GM06990 (cell line): Measurements from ENCODE around the gene GATAD2A.

ENCODE experiments used
- DNase-seq: peaks from one replicate; pipeline ENCODE4 v3.0.0-alpha.2; 2011; ENCODE audit not compliant: insufficient read length; ENCODE audit errors: extremely low read depth
- H3K27me3 ChIP-seq: replicated peaks from 2 replicates; pipeline ENCODE4 v1.6.0; 2011; ENCODE audit warnings: low read length; ENCODE audit not compliant: control insufficient read depth, insufficient read depth
- H3K36me3 ChIP-seq: 2 replicates; pipeline ENCODE4 v1.5.1; 2011; ENCODE audit warnings: low read length; ENCODE audit not compliant: control insufficient read depth, insufficient read depth
- H3K4me3 ChIP-seq: replicated peaks from 2 replicates; pipeline ENCODE4 v1.5.1; 2011; ENCODE audit warnings: low read depth, mild to moderate bottlenecking, control low read depth, low read length
- CTCF ChIP-seq: IDR thresholded peaks from 2 replicates; pipeline ENCODE4 v1.5.1; 2011; ENCODE audit warnings: low read length, control low read depth, mild to moderate bottlenecking, inconsistent platforms; ENCODE audit not compliant: insufficient read depth, poor library complexity, severe bottlenecking

Gene GATAD2A

GRCh38 chr19:19549804-19550464 lies 144.5 kb downstream of the GATAD2A start:
- no peak for DNase-seq
- Histone ChIP-seq H3K27me3 (no peaks in the 10 kb centered on the region), H3K36me3 (no peaks in the 10 kb centered on the region), H3K4me3 (no peak overlapping the region)
- no peak for TF ChIP-seq CTCF

- Histone ChIP-seq H3K4me3 (no peak overlapping the region), H3K27me3 (no peaks in the 10 kb centered on the region), H3K36me3 (no peaks in the 10 kb centered on the region)
- TF ChIP-seq CTCF = no peak
- no peak for DNase-seq
Measured at GRCh38 chr19:19550485-19550929, 145.0 kb downstream of the GATAD2A start.

- DNase-seq = no peak
Measured at GRCh38 chr19:19550972-19551852, 145.7 kb downstream of the GATAD2A start.

GRCh38 chr19:19551853-19552192 lies 146.3 kb downstream of the GATAD2A start:
- Histone ChIP-seq H3K4me3 (no peak overlapping the region), H3K36me3 (no peaks in the 10 kb centered on the region), H3K27me3 (no peaks in the 10 kb centered on the region)
- no peak for TF ChIP-seq CTCF
- DNase-seq = no peak

More at GRCh38 chr19:19550972-19551852, 145.7 kb downstream of the GATAD2A start:
- H3K27me3 ChIP-seq = no peaks in the 10 kb centered on the region
- TF ChIP-seq CTCF = no peak
- H3K36me3 ChIP-seq = no peaks in the 10 kb centered on the region
- H3K4me3 ChIP-seq = no peak overlapping the region

GRCh38 chr19:19552798-19553197 lies 147.3 kb downstream of the GATAD2A start:
- TF ChIP-seq CTCF = peak; percentile 63
- no peak for DNase-seq
- Histone ChIP-seq H3K27me3 (no peaks in the 10 kb centered on the region), H3K4me3 (no peak overlapping the region), H3K36me3 (no peaks in the 10 kb centered on the region)
